PC-9 (cell line): ENCODE data around the gene LTA. TPM values are rescaled to one million over a fixed set of nuclear protein-coding genes. Genes with fewer than 3 reads are reported as not detected.
A peak's percentile ranks its signal among the peaks of the same experiment; 100 is the strongest.

ENCODE experiments used
- BruUV-seq: library from RNA; stranded (reverse); fragments of 400-500 nt; replicated peaks from 2 replicates; lab custom pipeline; 2021; lab: Mats Ljungman, UMichigan
- CTCF ChIA-PET: fragments of 300-600 bp; sonication (Branson Sonifier 250); formaldehyde crosslinking; loops from one replicate; lab custom pipeline; 2022; ENCODE audit warnings: antibody characterized with exemption; lab: Charles Lee
- POLR2A ChIA-PET: fragments of 300-600 bp; sonication (Branson Sonifier 250); formaldehyde crosslinking; loops from one replicate; lab custom pipeline; 2022; ENCODE audit warnings: antibody characterized with exemption; ENCODE audit not compliant: unreplicated experiment; lab: Charles Lee
- DNase-seq, 2 experiments: peaks; one replicate each; pipeline versions ENCODE4 v3.0.0 to v3.0.0-alpha.2; 2015 to 2022; ENCODE audit warnings: mixed read lengths in 1 of 2
- H2AFZ ChIP-seq: fragments of 200-600 bp; sonication (generic); 2 replicates; pipeline ENCODE4 v1.8.1; 2017; ENCODE audit warnings: antibody characterized with exemption
- H3F3A ChIP-seq: fragments of 200-600 bp; sonication (generic); 2 replicates; pipeline ENCODE4 v1.8.1; 2017; ENCODE audit warnings: antibody characterized with exemption, mild to moderate bottlenecking, low read depth; ENCODE audit not compliant: insufficient read depth
- H3K27ac ChIP-seq: fragments of 200-600 bp; sonication (generic); 2 replicates; pipeline ENCODE4 v1.6.1; 2016; ENCODE audit warnings: mixed run types
- H3K27me3 ChIP-seq: fragments of 200-600 bp; sonication (generic); 2 replicates; pipeline ENCODE4 v1.6.1; 2016; ENCODE audit warnings: low read depth, mixed run types; ENCODE audit not compliant: insufficient read depth
- H3K36me3 ChIP-seq: fragments of 200-600 bp; sonication (generic); 2 replicates; pipeline ENCODE4 v1.6.1; 2016; ENCODE audit warnings: low read depth, mixed run types
- H3K4me1 ChIP-seq: fragments of 200-600 bp; sonication (generic); replicated peaks from 2 replicates; pipeline ENCODE4 v1.6.1; 2016; ENCODE audit warnings: mixed run types; ENCODE audit not compliant: insufficient read depth
- H3K4me2 ChIP-seq: fragments of 200-600 bp; sonication (generic); 2 replicates; pipeline ENCODE4 v1.6.1; 2017; ENCODE audit warnings: mixed run types
- H3K4me3 ChIP-seq: fragments of 200-600 bp; sonication (generic); 2 replicates; pipeline ENCODE4 v1.6.1; 2016; ENCODE audit warnings: mixed run types
- H3K79me2 ChIP-seq: fragments of 200-600 bp; sonication (generic); 2 replicates; pipeline ENCODE4 v1.6.1; 2017; ENCODE audit warnings: low read depth, mixed run types
- H3K9me2 ChIP-seq: fragments of 200-600 bp; sonication (generic); 2 replicates; pipeline ENCODE4 v1.8.1; 2017; ENCODE audit warnings: mild to moderate bottlenecking; ENCODE audit not compliant: insufficient read depth
- H3K9me3 ChIP-seq: fragments of 200-600 bp; sonication (generic); 2 replicates; pipeline ENCODE4 v1.8.1; 2016; ENCODE audit warnings: low read depth; ENCODE audit not compliant: insufficient read depth
- H4K20me1 ChIP-seq: fragments of 200-600 bp; sonication (generic); 2 replicates; pipeline ENCODE4 v1.8.1; 2017; ENCODE audit not compliant: insufficient read depth
- CTCF ChIP-seq: fragments of 200-600 bp; sonication (generic); conservative IDR thresholded peaks from 2 replicates; pipeline ENCODE4 v1.6.1; 2017; ENCODE audit warnings: mixed run types, antibody characterized with exemption, mild to moderate bottlenecking, moderate library complexity
- EZH2 ChIP-seq: fragments of 200-600 bp; sonication (generic); IDR thresholded peaks from 2 replicates; pipeline ENCODE4 v1.8.0; 2017; ENCODE audit warnings: antibody characterized with exemption, low read depth
- intact Hi-C: fragments of 100-400 bp; cut with micrococcal nuclease; formaldehyde crosslinking; loops from one replicate; pipeline ENCODE4 v1.10.0; 2022; ENCODE audit not compliant: unreplicated experiment
- total RNA-seq: library from RNA; stranded (reverse); gene quantifications from 2 replicates; pipeline ENCODE4 v1.2.3, GENCODE V29; 2021

Gene LTA
- total RNA-seq, 1 experiment from 2014 or later = not detected

DNA sequence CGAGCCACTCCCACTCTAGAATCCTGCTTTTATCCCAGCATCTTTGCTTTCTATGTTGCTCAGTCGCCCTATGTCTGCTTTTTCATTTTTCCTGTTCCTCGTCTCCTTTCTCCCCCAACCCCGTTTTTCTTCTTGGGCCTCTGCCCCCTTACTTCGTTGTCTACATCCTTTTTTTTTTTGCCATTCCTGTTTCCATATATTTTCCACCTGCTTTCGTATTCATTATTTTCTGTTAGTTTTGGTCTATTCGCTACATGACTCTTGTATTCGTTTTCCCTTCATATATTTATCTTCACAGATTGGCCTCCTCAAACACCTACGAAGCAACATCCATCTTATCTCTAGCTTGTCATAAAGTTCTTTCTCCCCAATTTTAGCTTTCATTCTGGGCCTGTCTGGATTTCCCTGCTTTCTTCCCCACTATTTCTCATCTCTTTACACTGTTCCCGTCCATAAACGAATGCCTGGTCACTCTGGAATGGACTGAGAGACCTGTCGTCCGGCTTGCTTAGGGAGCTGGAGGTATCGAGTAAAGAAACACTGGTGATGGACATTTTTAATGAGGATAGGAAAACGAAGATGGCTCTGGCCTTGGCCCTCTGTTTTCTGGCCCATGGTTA lies 49.3 kb downstream of the LTA start:
- H3K27me3 ChIP-seq = no peaks in the 10 kb centered on the region
- peak overlapping the region; percentile 87 for H3K4me2 ChIP-seq
- H3F3A ChIP-seq = peaks cover 30% of the 10 kb centered on the region
- TF ChIP-seq CTCF = no peak
- TF ChIP-seq EZH2 = no peak
- ChIA-PET POLR2A (interaction anchor here (0.6 to 0.9 kb wide), 4 partner anchors 14 to 124 kb away, joined by 3 to 16 read pairs (median 4); partner anchors contain the start of gene MICB), CTCF (interaction anchor here (0.6 kb wide), 1 partner anchor 37 kb away, joined by 3 read pairs; no protein-coding TSS in a partner anchor)
- no peaks in the 10 kb centered on the region for H3K9me3 ChIP-seq
- intact Hi-C loops = loop anchor here (2.0 kb wide), 1 partner anchor 17 kb away; no protein-coding TSS in a partner anchor
- H3K4me3 ChIP-seq = peak overlapping the region; percentile 87
- peaks cover 3% of the 10 kb centered on the region; the same call in 1 of the 2 replicates for H4K20me1 ChIP-seq
- no peaks in the 10 kb centered on the region for H3K9me2 ChIP-seq
- H3K79me2 ChIP-seq = peaks cover 51% of the 10 kb centered on the region
- BruUV-seq = TSS peak; percentile 51
- H3K4me1 ChIP-seq = peaks cover 20% of the 10 kb centered on the region
- H3K36me3 ChIP-seq = peaks cover 43% of the 10 kb centered on the region
- DNase-seq = no peak
- H3K27ac ChIP-seq = peak overlapping the region; percentile 79
- peak overlapping the region; percentile 78 for H2AFZ ChIP-seq

- DNase-seq = no peak
- TF ChIP-seq CTCF (no peak), EZH2 (no peak)
- no peaks in the 10 kb centered on the region for H3K9me3 ChIP-seq
- H3K4me2 ChIP-seq = peak overlapping the region; percentile 87
- peak overlapping the region; percentile 79; the same call in 1 of the 2 replicates for H3K27ac ChIP-seq
- peaks cover 36% of the 10 kb centered on the region for H3F3A ChIP-seq
- peaks cover 20% of the 10 kb centered on the region for H3K4me1 ChIP-seq
- ChIA-PET POLR2A (interaction anchor here (0.7 kb wide), 1 partner anchor 124 kb away, joined by 4 read pairs; the partner anchor contains the start of gene MICB), CTCF (interaction anchor here (0.6 kb wide), 1 partner anchor 37 kb away, joined by 3 read pairs; no protein-coding TSS in a partner anchor)
- peak overlapping the region; percentile 87 for H3K4me3 ChIP-seq
- H3K27me3 ChIP-seq = no peaks in the 10 kb centered on the region
- H3K36me3 ChIP-seq = peaks cover 49% of the 10 kb centered on the region
- H2AFZ ChIP-seq = no peak overlapping the region
- intact Hi-C loops = loop anchor here (2.0 kb wide), 1 partner anchor 17 kb away; no protein-coding TSS in a partner anchor
- H3K9me2 ChIP-seq = no peaks in the 10 kb centered on the region
- no TSS peak for BruUV-seq
- H4K20me1 ChIP-seq = peaks cover 3% of the 10 kb centered on the region; the same call in 1 of the 2 replicates
- peaks cover 51% of the 10 kb centered on the region for H3K79me2 ChIP-seq
Measured at GRCh38 chr6:31621991-31622390, 49.9 kb downstream of the LTA start.

- CTCF ChIA-PET = interaction anchor here (0.5 kb wide), 1 partner anchor 21 kb away, joined by 5 read pairs; no protein-coding TSS in a partner anchor
- H3K36me3 ChIP-seq = peaks cover 50% of the 10 kb centered on the region
Measured at GRCh38 chr6:31622684-31623091, 50.6 kb downstream of the LTA start.

More at GRCh38 chr6:31622684-31623091, 50.6 kb downstream of the LTA start:
- intact Hi-C loops = no loop called here
- no peak overlapping the region for H2AFZ ChIP-seq
- no peaks in the 10 kb centered on the region for H3K27me3 ChIP-seq
- peaks cover 3% of the 10 kb centered on the region; the same call in 1 of the 2 replicates for H4K20me1 ChIP-seq
- H3K4me2 ChIP-seq = peak overlapping the region; percentile 87
- POLR2A ChIA-PET = interaction anchor here (0.6 to 0.7 kb wide), 3 partner anchors 30 to 540 kb away, joined by 3 to 8 read pairs (median 6); partner anchors contain the start of gene APOM
- H3K27ac ChIP-seq = no peak overlapping the region
- TF ChIP-seq EZH2 = no peak
- TF ChIP-seq CTCF = no peak
- H3F3A ChIP-seq = peaks cover 37% of the 10 kb centered on the region
- peaks cover 20% of the 10 kb centered on the region for H3K4me1 ChIP-seq
- peaks cover 51% of the 10 kb centered on the region for H3K79me2 ChIP-seq
- BruUV-seq = no TSS peak
- no peaks in the 10 kb centered on the region for H3K9me3 ChIP-seq
- no peaks in the 10 kb centered on the region for H3K9me2 ChIP-seq
- peak overlapping the region; percentile 87; the same call in 1 of the 2 replicates for H3K4me3 ChIP-seq
- no peak for DNase-seq

Other genes with a start within 250 kb of the LTA start
- 137 and 204 TPM in 2 replicates for gene HLA-B, start 215.1 kb upstream of the LTA start, total RNA-seq
- gene MICA, start 168.7 kb upstream of the LTA start, total RNA-seq = 11.8 and 13.5 TPM in 2 replicates
- gene MICB, start 74.1 kb upstream of the LTA start, total RNA-seq = 26.7 and 37.8 TPM in 2 replicates
- not detected in 2 replicates for gene MCCD1, start 43.3 kb upstream of the LTA start, total RNA-seq
- 383 and 436 TPM in 2 replicates for gene DDX39B, start 30.3 kb upstream of the LTA start, total RNA-seq
- gene ATP6V1G2, start 25.7 kb upstream of the LTA start, total RNA-seq = 0.55 and 1.8 TPM in 2 replicates
- 26.1 and 38.3 TPM in 2 replicates for gene NFKBIL1, start 24.7 kb upstream of the LTA start, total RNA-seq
- not detected in 2 replicates for gene TNF, start 3.3 kb downstream of the LTA start, total RNA-seq
- gene LTB, start 10.1 kb downstream of the LTA start, total RNA-seq = 0.63 TPM in 1 of 2 replicates, not detected in the other
- gene LST1, start 14.0 kb downstream of the LTA start, total RNA-seq = 1.6 TPM in 2 replicates
- gene NCR3, start 20.7 kb downstream of the LTA start, total RNA-seq = not detected in 2 replicates
- not detected in 2 replicates for gene AIF1, start 42.9 kb downstream of the LTA start, total RNA-seq
- gene PRRC2A, start 48.4 kb downstream of the LTA start, total RNA-seq = 182 and 192 TPM in 2 replicates
- gene BAG6, start 80.4 kb downstream of the LTA start, total RNA-seq = 336 and 358 TPM in 2 replicates
- 2.7 and 2.9 TPM in 2 replicates for gene APOM, start 83.6 kb downstream of the LTA start, total RNA-seq
- 17.2 and 17.8 TPM in 2 replicates for gene C6orf47, start 88.5 kb downstream of the LTA start, total RNA-seq
- gene GPANK1, start 92.7 kb downstream of the LTA start, total RNA-seq = 11.5 and 13.0 TPM in 2 replicates
- gene CSNK2B, start 93.8 kb downstream of the LTA start, total RNA-seq = 152 and 173 TPM in 2 replicates
- gene LY6G5B, start 97.7 kb downstream of the LTA start, total RNA-seq = 20.9 and 24.0 TPM in 2 replicates
- gene LY6G5C, start 108.8 kb downstream of the LTA start, total RNA-seq = 2.6 and 3.7 TPM in 2 replicates
- gene ABHD16A, start 131.0 kb downstream of the LTA start, total RNA-seq = 31.3 and 35.2 TPM in 2 replicates
- gene LY6G6F, start 134.6 kb downstream of the LTA start, total RNA-seq = not detected in 2 replicates
- not detected in 2 replicates for gene LY6G6D, start 143.1 kb downstream of the LTA start, total RNA-seq
- gene LY6G6C, start 149.5 kb downstream of the LTA start, total RNA-seq = 1.2 and 2.1 TPM in 2 replicates
- 0.43 and 0.59 TPM in 2 replicates for gene MPIG6B, start 151.1 kb downstream of the LTA start, total RNA-seq
- gene DDAH2, start 157.0 kb downstream of the LTA start, total RNA-seq = 58.3 and 99.6 TPM in 2 replicates
- gene CLIC1, start 164.2 kb downstream of the LTA start, total RNA-seq = 546 and 599 TPM in 2 replicates
- gene MSH5, start 167.7 kb downstream of the LTA start, total RNA-seq = 50.0 and 68.8 TPM in 2 replicates
- gene SAPCD1, start 190.4 kb downstream of the LTA start, total RNA-seq = 11.1 and 16.9 TPM in 2 replicates
- gene VWA7, start 205.0 kb downstream of the LTA start, total RNA-seq = 6.0 and 9.6 TPM in 2 replicates
- 99.6 and 124 TPM in 2 replicates for gene VARS1, start 223.5 kb downstream of the LTA start, total RNA-seq
- gene LSM2, start 234.7 kb downstream of the LTA start, total RNA-seq = 67.5 and 74.3 TPM in 2 replicates
- 2.3 and 2.6 TPM in 2 replicates for gene HSPA1L, start 243.0 kb downstream of the LTA start, total RNA-seq
- gene HSPA1A, start 243.3 kb downstream of the LTA start, total RNA-seq = 378 and 385 TPM in 2 replicates